Measurements from ENCODE around the gene IFI27L2. TPM values are rescaled to one million over a fixed set of nuclear protein-coding genes. Genes with fewer than 3 reads are reported as not detected.

The IFI27L2 gene
- total RNA-seq, 6 experiments from 2014 or later = 1.8 to 7.9 (median 4.1) TPM; not detected in 1

- 77% methylated on average over 3 of the region's 3 CpGs for WGBS (ENCODE audit: insufficient coverage, low coverage, low lambda C conversion rate, missing lambda C conversion rate)
- TF ChIP-seq POLR2A (IDR thresholded peaks at IDR 0.05) = no peak
- peak in 2 of 4 donors; percentile 7 to 8 for TF ChIP-seq CTCF (IDR thresholded peaks at IDR 0.05)
- intact Hi-C loops (cut with DNase I) = no loop called here
These were observed 13.8 kb upstream of the IFI27L2 start for GRCh38 chr14:94143239-94143638.

GRCh38 chr14:94142836-94143235 lies 13.4 kb upstream of the IFI27L2 start:
- Histone ChIP-seq H3K4me3 (no peak overlapping the region), H3K4me1 (no peaks in the 10 kb centered on the region), H3K36me3 (no peaks in the 10 kb centered on the region), H3K9me3 (no peaks in the 10 kb centered on the region), H3K27ac (no peak overlapping the region), H3K27me3 (no peaks in the 10 kb centered on the region)
- intact Hi-C loops (cut with DNase I) = no loop called here
- DNase-seq (no peak), ATAC-seq (no peak)
- no peak for TF ChIP-seq POLR2A (IDR thresholded peaks at IDR 0.05)
- TF ChIP-seq CTCF (IDR thresholded peaks at IDR 0.05) = no peak
- WGBS (ENCODE audit: insufficient coverage, low coverage, low lambda C conversion rate, missing lambda C conversion rate) = 85% methylated on average over 1 of the region's 1 CpG

More at GRCh38 chr14:94143239-94143638, 13.8 kb upstream of the IFI27L2 start:
- Histone ChIP-seq H3K9me3 (no peaks in the 10 kb centered on the region), H3K27ac (no peak overlapping the region), H3K4me1 (no peaks in the 10 kb centered on the region), H3K27me3 (no peaks in the 10 kb centered on the region), H3K36me3 (no peaks in the 10 kb centered on the region), H3K4me3 (no peak overlapping the region)
- DNase-seq (no peak), ATAC-seq (no peak)

GRCh38 chr14:94142247-94142646 lies 12.8 kb upstream of the IFI27L2 start:
- H3K27me3 ChIP-seq = no peaks in the 10 kb centered on the region
- intact Hi-C loops (cut with DNase I) = no loop called here
- 100% methylated on average over 1 of the region's 3 CpGs for WGBS (ENCODE audit: insufficient coverage, low coverage, low lambda C conversion rate, missing lambda C conversion rate)
- DNase-seq (no peak), ATAC-seq (no peak)
- no peaks in the 10 kb centered on the region for H3K36me3 ChIP-seq
- no peak overlapping the region for H3K4me3 ChIP-seq
- H3K9me3 ChIP-seq = no peaks in the 10 kb centered on the region
- no peak for TF ChIP-seq CTCF (IDR thresholded peaks at IDR 0.05)
- TF ChIP-seq POLR2A (IDR thresholded peaks at IDR 0.05) = no peak
- H3K4me1 ChIP-seq = no peaks in the 10 kb centered on the region
- no peak overlapping the region for H3K27ac ChIP-seq

GRCh38 chr14:94139421-94139820 lies 10.0 kb upstream of the IFI27L2 start:
- Histone ChIP-seq H3K4me1 (no peaks in the 10 kb centered on the region), H3K27me3 (no peaks in the 10 kb centered on the region), H3K36me3 (no peaks in the 10 kb centered on the region), H3K27ac (no peak overlapping the region), H3K4me3 (no peak overlapping the region), H3K9me3 (no peaks in the 10 kb centered on the region)
- DNase-seq (no peak), ATAC-seq (no peak)
- 64% methylated on average over 3 of the region's 5 CpGs for WGBS (ENCODE audit: insufficient coverage, low coverage, low lambda C conversion rate, missing lambda C conversion rate)
- intact Hi-C loops (cut with DNase I) = no loop called here
- TF ChIP-seq POLR2A (IDR thresholded peaks at IDR 0.05) = no peak

- Histone ChIP-seq H3K9me3 (no peaks in the 10 kb centered on the region), H3K4me1 (no peaks in the 10 kb centered on the region), H3K4me3 (no peak overlapping the region), H3K27me3 (no peaks in the 10 kb centered on the region), H3K36me3 (no peaks in the 10 kb centered on the region), H3K27ac (no peak overlapping the region)
- WGBS (ENCODE audit: insufficient coverage, low coverage, low lambda C conversion rate, missing lambda C conversion rate) = 49% methylated on average over 5 of the region's 5 CpGs
- DNase-seq = no peak
- ATAC-seq = no peak
- no peak for TF ChIP-seq CTCF (IDR thresholded peaks at IDR 0.05)
- TF ChIP-seq POLR2A (IDR thresholded peaks at IDR 0.05) = no peak
- intact Hi-C loops (cut with DNase I) = no loop called here
These were observed 9.6 kb upstream of the IFI27L2 start for GRCh38 chr14:94139006-94139405.
